T-helper 2 cell treated with Interferon-gamma antibody and Interleukin-4, amounts not matched to agents 5 μg/mL and 100 μg/mL, for 36 hours (primary cell): ENCODE results near the gene C1GALT1.
"Not testable (repeated sequence)": the region's sequence is repeated elsewhere in the genome, so short reads cannot be mapped to it uniquely, and the experiment has no call there.

Source experiments
- DNase-seq: peaks from one replicate; pipeline ENCODE4 v3.0.0; 2021; ENCODE audit warnings: low spot score
- H3K27ac Mint-ChIP-seq: one replicate; pipeline ENCODE4 v1.8.0; 2021; ENCODE audit warnings: mild to moderate bottlenecking, mixed read lengths
- H3K27me3 Mint-ChIP-seq: one replicate; pipeline ENCODE4 v1.8.0; 2021; ENCODE audit warnings: low read depth, mixed read lengths
- H3K36me3 Mint-ChIP-seq: one replicate; pipeline ENCODE4 v1.8.0; 2021; ENCODE audit warnings: low read depth, mixed read lengths
- H3K4me1 Mint-ChIP-seq: one replicate; pipeline ENCODE4 v1.8.0; 2021; ENCODE audit warnings: low read depth, mixed read lengths
- H3K4me3 Mint-ChIP-seq: one replicate; pipeline ENCODE4 v1.8.0; 2022; ENCODE audit warnings: mild to moderate bottlenecking, moderate library complexity, mixed read lengths
- H3K9me3 Mint-ChIP-seq: one replicate; pipeline ENCODE4 v1.8.0; 2021; ENCODE audit warnings: mixed read lengths

Gene C1GALT1

DNA sequence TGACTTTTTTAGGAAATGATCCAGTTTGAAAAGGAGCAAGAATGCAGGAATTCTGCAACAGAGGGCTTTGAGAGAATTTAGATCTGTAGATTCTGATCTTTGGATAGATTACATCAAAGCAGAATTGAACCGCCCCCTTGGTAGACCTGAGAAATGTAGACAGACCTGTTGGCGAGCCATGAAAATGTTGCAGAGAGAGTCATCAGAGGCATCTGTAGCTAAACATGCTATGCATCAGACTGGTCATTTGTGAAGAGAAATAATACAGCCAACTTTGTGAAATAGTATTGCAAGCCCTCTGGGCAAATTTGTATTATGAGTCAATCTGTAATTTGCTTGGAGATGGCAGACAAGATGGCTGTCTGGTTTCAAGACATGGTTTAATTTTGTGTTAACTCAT is 4.3 kb upstream of the C1GALT1 start:
- Mint-ChIP-seq H3K27me3 (no peaks in the 10 kb centered on the region), H3K27ac (no peak overlapping the region), H3K9me3 (peaks cover 11% of the 10 kb centered on the region), H3K4me3 (no peak overlapping the region), H3K36me3 (peaks cover 32% of the 10 kb centered on the region), H3K4me1 (peaks cover 23% of the 10 kb centered on the region)
- no peak for DNase-seq

DNA sequence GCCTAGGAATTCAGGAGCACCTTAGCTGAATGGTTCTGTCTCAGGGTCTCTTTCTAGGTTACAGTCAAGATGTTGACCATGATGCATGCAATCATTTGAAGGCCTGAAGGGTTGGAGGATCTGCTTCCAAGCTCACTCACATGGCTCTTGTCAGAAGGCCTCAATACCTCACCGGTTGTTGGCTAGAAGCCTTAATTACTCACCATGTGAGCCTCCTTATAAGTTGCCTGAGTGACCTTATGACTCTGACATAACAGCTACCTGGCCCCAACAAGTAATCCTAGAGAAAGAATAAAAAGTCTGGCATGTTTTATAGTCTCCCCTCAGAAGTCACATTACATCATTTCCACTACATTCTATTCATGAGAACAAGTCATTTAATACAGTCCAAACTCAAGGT is 3.4 kb upstream of the C1GALT1 start:
- Mint-ChIP-seq H3K27me3 (no peaks in the 10 kb centered on the region), H3K4me3 (no peak overlapping the region), H3K4me1 (peaks cover 26% of the 10 kb centered on the region), H3K9me3 (peaks cover 7% of the 10 kb centered on the region), H3K27ac (no peak overlapping the region), H3K36me3 (peaks cover 29% of the 10 kb centered on the region)
- no peak for DNase-seq

DNA sequence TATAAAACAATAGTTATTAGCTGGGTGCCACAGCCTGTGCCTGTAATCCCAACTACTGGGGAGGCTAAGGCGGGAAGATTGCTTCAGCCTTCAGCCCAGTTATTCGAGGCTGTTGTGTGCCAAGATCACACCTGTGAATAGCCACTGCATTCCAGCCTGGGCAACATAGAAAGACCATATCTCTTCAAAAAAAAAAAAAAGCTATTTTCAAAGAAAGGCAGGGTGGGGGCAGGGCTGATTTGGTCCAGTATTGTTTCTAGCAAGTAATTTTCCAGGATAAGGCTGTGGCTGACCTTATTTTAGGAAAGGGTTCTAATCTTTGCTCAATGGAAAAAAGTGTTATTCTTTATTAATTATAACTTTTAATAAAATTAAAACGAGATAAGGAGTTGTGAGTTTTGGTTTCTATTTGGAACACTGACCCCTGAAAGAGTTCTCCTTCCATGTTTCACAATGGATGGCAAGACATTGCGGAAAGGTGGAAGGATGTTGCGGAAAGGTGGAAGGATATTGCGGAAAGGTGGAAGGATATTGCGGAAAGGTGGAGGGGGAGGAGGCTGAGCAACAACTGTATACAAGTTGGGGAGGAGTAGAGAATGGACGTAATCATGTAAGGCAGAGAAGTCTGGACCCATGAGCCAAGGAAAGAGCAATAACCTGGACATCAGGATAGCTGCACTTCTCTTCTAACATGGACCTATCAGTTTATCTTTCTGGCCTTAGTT is 1.5 kb upstream of the C1GALT1 start:
- Mint-ChIP-seq H3K4me1 (peaks cover 35% of the 10 kb centered on the region), H3K4me3 (peak overlapping the region; percentile 99), H3K36me3 (peaks cover 28% of the 10 kb centered on the region), H3K9me3 (no peaks in the 10 kb centered on the region), H3K27ac (peak overlapping the region; percentile 99), H3K27me3 (no peaks in the 10 kb centered on the region)
- no peak for DNase-seq

DNA sequence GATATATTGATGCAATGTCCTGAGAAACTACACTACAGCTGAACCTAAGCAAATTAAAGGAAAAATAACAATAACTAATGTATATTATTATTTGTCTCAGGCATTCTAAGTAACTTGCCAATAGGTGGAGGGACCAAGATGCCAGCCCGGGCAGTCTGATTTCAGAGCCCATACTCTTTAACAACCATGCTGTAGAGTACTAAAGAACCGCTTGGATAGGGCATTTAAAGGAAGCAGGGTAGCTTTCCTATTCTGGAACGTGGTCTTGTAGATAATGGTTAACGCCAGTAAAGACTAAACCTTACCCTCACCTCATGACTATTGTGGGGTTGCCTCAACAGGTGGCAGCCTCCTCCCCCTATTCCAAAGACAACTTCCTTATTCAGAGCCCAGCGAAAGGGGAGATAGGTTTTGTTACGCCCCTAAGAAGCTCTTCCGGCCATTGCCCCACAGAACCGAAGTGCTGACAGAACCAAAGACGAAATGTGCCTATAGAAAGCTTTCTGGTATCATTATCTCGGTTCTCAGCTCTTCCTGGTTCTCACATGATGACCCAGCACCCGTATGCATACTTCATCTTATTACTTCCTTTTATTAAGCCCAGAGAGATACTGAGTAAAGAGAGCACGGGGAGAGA is 707 bp upstream of the C1GALT1 start:
- Mint-ChIP-seq H3K36me3 (peaks cover 26% of the 10 kb centered on the region), H3K4me1 (peaks cover 30% of the 10 kb centered on the region), H3K9me3 (no peaks in the 10 kb centered on the region), H3K27me3 (no peaks in the 10 kb centered on the region), H3K27ac (peak overlapping the region; percentile 99), H3K4me3 (peak overlapping the region; percentile 99)
- peak; percentile 38 for DNase-seq

DNA sequence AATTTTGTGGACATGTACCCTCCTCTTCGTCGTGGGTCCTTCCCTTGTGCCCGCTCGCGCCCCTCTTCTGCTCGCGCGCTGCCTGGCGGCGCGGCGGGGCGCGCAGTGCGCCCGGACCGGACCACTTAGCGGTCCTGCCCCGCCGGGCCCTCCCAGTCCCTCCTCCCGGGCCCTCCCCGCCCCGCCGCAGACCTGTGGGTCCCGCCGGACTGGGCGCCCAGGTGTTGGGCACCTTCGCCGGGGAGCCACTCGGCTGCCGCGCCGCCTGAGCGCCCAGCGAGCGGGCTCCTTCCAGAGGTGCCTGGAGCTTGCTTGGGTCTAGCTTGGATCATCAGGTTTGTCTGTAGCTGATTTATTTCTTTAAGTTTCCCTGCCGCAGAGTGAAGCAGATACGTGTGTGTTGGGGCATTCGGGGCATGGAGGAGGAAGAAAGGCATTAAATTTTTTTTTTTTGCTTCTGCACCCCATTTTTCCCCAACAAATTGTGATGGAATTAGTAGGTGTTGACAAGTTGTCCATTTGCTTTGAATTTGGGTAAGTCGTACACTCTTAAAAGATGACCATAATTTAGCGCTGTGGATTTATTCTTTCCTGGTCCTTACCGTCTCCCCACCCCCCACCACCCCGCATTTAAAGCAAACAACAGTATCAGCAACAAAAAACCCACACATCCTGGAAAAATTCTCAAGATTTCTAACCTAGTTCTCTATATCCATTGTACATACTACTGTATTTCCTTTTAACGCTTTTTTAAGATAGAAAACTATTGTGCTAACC is 905 bp downstream of the C1GALT1 start:
- peaks cover 24% of the 10 kb centered on the region for H3K4me1 Mint-ChIP-seq
- no peak for DNase-seq
- peaks cover 19% of the 10 kb centered on the region for H3K36me3 Mint-ChIP-seq
- no peaks in the 10 kb centered on the region for H3K9me3 Mint-ChIP-seq
- no peaks in the 10 kb centered on the region for H3K27me3 Mint-ChIP-seq
- H3K27ac Mint-ChIP-seq, result peak overlapping the region; percentile 96
- peak overlapping the region; percentile 96 for H3K4me3 Mint-ChIP-seq

DNA sequence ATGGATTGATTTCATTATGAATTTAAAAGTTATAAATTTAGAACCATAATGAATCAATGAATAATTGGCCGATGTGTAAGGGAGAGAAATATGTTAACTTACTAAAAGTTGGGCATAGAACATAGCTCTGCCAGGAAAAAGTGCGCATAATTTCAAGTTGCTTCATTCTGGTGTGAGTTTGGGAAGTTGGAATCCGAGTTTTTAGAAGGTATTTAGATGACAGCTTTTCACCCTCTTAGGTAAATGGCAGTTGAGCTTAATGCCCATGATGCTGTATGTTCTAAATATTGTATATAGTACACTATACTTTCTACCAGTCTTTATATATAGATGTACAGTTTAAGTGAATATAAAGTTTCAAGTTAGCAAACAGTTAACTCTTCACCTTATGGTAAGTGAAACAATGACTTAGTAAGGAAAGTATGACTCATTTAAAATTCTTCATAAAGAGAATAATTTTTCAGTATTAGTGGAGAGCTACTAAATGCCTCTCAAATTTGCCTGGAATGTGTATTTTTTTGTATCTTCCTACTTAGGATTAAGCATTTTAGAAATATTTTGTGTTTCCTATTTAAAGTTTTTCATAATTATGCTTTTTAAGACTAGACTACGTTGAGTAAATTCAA is 1.6 kb downstream of the C1GALT1 start:
- Mint-ChIP-seq H3K36me3 (peaks cover 18% of the 10 kb centered on the region), H3K27ac (peak overlapping the region; percentile 96), H3K9me3 (no peaks in the 10 kb centered on the region), H3K4me1 (peaks cover 26% of the 10 kb centered on the region), H3K27me3 (no peaks in the 10 kb centered on the region), H3K4me3 (peak overlapping the region; percentile 96)
- DNase-seq, result no peak

DNA sequence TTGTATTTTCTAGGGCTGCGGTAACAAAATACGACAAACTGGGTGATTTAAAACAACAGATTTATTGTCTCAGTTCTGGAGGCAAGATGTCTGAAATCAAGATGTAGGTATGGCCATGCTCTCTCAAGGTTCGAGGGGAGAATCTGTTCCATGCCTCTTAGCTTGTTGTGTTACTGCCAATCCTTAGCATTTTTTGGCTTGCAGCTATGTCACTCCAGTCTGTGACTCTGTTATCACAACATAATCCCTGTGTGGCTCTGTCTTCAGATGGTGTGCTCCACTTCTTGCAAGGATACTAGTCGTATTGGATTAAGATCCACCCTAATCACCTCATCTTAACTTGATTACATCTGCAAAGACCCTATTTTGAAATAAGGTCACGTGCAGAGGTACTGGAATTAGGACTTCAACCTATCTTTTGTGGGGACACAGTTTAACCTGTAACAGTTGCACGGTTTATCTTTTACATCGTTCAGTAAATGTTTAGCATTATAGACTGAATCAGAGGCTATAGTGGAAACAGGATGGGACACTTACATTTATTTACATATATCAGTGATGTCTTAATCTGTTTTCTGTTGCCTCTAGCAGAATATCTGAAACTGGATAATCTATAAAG is 3.1 kb downstream of the C1GALT1 start:
- H3K36me3 Mint-ChIP-seq, result peaks cover 20% of the 10 kb centered on the region
- no peak for DNase-seq
- H3K4me1 Mint-ChIP-seq, result peaks cover 22% of the 10 kb centered on the region
- no peak overlapping the region for H3K27ac Mint-ChIP-seq
- no peaks in the 10 kb centered on the region for H3K9me3 Mint-ChIP-seq
- no peak overlapping the region for H3K4me3 Mint-ChIP-seq
- H3K27me3 Mint-ChIP-seq, result no peaks in the 10 kb centered on the region

DNA sequence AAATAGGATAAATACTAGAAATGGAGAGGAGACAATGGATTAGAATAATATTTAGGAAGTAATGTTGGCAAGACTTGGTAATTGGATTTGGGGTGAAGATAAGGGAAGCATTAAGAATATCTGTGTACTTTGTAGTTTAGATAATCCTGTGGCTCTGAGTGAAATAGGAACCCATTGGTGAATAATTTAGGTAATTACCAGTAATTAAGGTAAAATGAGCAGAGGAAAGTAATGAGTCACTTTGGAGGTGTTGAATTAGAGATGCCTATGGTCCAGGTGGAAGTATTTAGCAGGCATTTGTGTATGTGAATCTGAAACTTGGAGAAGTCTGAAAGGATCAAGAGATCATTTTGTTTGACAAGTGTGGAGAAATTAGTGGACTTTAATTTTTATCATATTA is 5.7 kb downstream of the C1GALT1 start:
- no peak for DNase-seq
- Mint-ChIP-seq H3K36me3 (peaks cover 39% of the 10 kb centered on the region), H3K9me3 (peaks cover 12% of the 10 kb centered on the region), H3K4me3 (no peak overlapping the region), H3K4me1 (peaks cover 23% of the 10 kb centered on the region), H3K27ac (no peak overlapping the region), H3K27me3 (no peaks in the 10 kb centered on the region)

DNA sequence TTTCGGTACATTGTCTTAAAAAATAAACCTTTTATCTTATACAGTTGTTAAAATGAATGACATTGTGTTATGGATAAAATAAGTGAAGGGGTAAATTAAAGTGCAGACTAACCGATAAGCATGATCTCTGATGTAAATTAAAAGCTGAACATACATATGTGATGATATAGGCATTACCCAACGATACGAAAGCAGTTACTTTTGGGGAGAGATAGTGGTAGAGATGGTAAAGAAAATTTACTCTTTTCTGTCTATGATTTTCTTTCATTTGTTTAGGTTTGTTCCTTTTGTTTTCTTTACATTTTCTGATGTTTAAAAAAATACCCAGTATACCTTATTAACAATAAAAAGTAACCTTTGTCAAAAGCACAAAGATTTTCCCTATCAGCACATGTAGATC is 6.4 kb downstream of the C1GALT1 start:
- peaks cover 42% of the 10 kb centered on the region for H3K36me3 Mint-ChIP-seq
- no peaks in the 10 kb centered on the region for H3K27me3 Mint-ChIP-seq
- no peak for DNase-seq
- peaks cover 28% of the 10 kb centered on the region for H3K4me1 Mint-ChIP-seq
- H3K27ac Mint-ChIP-seq, result no peak overlapping the region
- peaks cover 16% of the 10 kb centered on the region for H3K9me3 Mint-ChIP-seq
- no peak overlapping the region for H3K4me3 Mint-ChIP-seq

DNA sequence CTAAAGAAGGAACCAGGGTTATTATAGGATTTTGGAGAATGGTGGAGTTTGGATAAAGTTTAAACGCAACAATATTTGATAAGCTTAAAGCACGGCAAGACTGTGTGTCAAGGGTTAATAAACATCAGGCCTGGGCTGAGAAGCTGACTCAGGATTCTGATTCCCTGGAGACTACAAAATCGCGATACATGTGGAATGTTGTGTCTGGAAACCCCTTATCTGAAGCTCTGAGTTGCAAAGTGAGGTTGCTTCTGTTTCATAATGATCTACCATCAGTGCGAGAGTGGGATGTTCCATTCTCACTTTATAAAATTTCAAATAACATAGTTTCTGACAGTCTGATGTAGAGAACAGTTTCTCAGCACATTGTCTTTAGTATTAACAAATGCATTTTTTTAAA is 7.8 kb downstream of the C1GALT1 start:
- Mint-ChIP-seq H3K27ac (no peak overlapping the region), H3K9me3 (peaks cover 29% of the 10 kb centered on the region), H3K4me1 (peaks cover 31% of the 10 kb centered on the region), H3K4me3 (no peak overlapping the region), H3K27me3 (no peaks in the 10 kb centered on the region), H3K36me3 (peaks cover 47% of the 10 kb centered on the region)
- no peak for DNase-seq

DNA sequence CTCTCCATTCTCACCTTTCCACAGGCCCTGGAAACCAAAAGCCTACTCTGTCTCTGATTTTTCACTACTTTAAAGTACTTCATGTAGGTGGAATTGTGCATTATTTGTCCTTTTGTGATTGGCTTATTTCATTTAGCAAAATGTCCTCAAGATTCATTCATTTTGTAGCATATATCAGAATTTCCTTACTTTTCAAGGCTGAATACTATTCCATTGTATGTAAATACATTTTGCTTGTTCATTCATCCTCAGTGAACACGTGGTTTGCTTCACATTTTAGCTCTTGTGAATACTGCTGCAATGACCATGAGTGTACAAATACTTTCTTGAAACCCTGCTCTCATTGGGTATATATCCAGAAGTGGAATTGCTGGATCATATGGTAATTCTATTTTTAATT is 8.8 kb downstream of the C1GALT1 start:
- Mint-ChIP-seq H3K9me3 (peaks cover 35% of the 10 kb centered on the region), H3K36me3 (peaks cover 51% of the 10 kb centered on the region), H3K4me3 (no peak overlapping the region), H3K4me1 (peaks cover 37% of the 10 kb centered on the region), H3K27me3 (no peaks in the 10 kb centered on the region), H3K27ac (no peak overlapping the region)
- DNase-seq, result no peak

DNA sequence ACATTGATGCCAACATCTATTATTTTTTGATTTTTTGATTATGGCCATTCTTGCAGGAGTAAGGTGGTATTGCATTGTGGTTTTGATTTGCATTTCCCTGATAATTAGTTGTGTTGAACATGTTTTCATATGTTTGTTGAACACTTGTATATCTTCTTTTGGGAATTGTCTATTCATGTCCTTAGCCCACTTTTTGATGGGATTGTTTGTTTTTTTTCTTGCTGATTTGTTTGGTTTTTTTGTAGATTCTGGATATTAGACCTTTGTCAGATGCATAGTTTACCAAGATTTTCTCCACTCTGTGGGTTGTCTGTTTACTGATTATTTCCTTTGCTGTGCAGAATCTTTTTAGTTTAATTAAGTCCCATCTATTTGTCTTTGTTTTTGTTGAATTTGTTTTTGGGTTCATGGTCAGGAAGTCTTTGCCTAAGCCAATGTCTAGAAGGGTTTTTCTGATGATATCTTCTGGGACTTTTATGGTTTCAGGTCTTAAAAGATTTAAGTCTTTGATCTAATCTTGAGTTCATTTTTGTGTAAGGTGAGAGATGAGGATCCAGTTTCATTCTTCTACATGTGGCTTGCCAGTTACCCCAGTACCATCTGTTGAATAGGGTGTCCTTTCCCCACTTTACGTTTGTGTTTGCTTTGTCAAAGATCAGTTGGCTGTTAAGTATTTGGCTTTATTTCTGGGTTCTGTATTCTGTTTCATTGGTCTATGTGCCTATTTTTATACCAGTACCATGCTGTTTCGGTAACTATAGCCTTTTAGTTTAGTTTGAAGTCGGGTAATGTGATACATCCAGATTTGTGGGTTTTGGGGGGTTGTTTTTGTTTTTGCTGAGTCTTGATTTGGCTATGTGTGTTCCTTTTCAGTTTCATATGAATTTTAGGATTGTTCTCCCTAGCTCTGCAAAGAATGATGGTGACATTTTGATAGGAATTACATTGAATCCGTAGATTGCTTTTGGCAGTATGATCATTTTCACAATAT is 10.7 kb downstream of the C1GALT1 start:
- H3K4me1 Mint-ChIP-seq, result peaks cover 37% of the 10 kb centered on the region
- not testable (repeated sequence) for H3K27me3 Mint-ChIP-seq, DNase-seq
- H3K9me3 Mint-ChIP-seq, result peaks cover 45% of the 10 kb centered on the region
- peak overlapping the region; percentile 48 for H3K4me3 Mint-ChIP-seq
- peaks cover 69% of the 10 kb centered on the region for H3K36me3 Mint-ChIP-seq
- H3K27ac Mint-ChIP-seq, result peak overlapping the region; percentile 62

DNA sequence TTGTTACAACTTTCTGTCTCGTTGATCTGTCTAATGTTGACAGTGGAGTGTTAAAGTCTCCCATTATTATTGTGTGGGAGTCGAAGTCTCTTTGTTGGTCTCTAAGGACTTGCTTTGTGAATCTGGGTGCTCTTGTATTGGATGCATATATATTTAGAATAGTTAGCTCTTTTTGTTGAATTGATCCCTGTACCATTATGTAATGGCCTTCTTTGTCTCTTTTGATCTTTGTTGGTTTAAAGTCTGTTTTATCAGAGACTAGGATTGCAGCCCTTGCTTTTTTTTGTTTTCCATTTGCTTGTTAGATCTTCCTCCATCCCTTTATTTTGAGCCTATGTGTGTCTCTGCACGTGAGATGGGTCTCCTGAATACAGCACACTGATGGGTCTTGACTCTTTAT is 17.2 kb downstream of the C1GALT1 start:
- H3K27ac Mint-ChIP-seq, result not testable (repeated sequence)
- H3K9me3 Mint-ChIP-seq, result peaks cover 34% of the 10 kb centered on the region
- H3K36me3 Mint-ChIP-seq, result peaks cover 58% of the 10 kb centered on the region

More for the DNA sequence above, 17.2 kb downstream of the C1GALT1 start:
- H3K4me3 Mint-ChIP-seq, H3K27me3 Mint-ChIP-seq, DNase-seq: not testable (repeated sequence)
- peaks cover 65% of the 10 kb centered on the region for H3K4me1 Mint-ChIP-seq
